Activated CD8-positive, alpha-beta memory T cell treated with anti-CD3 and anti-CD28 coated beads for 1 hour (primary cell): ENCODE measurements around the gene RBM38.
"Not testable (repeated sequence)": the region's sequence is repeated elsewhere in the genome, so short reads cannot be mapped to it uniquely, and the experiment has no call there.

Experiments
- DNase-seq, 2 donors: peaks; one replicate each; pipeline ENCODE4 v3.0.0-alpha.2; 2020; ENCODE audit warnings: low read depth in 1 of 2; ENCODE audit errors: extremely low read depth in 1 of 2

The RBM38 gene

GRCh38 chr20:57390604-57391438 is at the start of gene RBM38:
TSS of gene RBM38 (plus strand) at chr20:57391396. CDS start at chr20:57391582, 186 bp downstream.
- DNase-seq, result peak in 1 of 2 donors; percentile 71

- DNase-seq, result no peak
Observed at GRCh38 chr20:57341663-57342062, 49.5 kb upstream of the RBM38 start.

- no peak for DNase-seq
Observed at GRCh38 chr20:57342829-57343228, 48.4 kb upstream of the RBM38 start.

- peak; percentile 28 to 55 for DNase-seq
Observed at GRCh38 chr20:57346477-57346876, 44.7 kb upstream of the RBM38 start.

- no peak for DNase-seq
Observed at GRCh38 chr20:57347393-57347792, 43.8 kb upstream of the RBM38 start.

- DNase-seq, result not testable (repeated sequence)
Observed at GRCh38 chr20:57348200-57348921, 42.8 kb upstream of the RBM38 start.

GRCh38 chr20:57348922-57349574 is 42.1 kb upstream of the RBM38 start:
- DNase-seq, result not testable (repeated sequence)

- DNase-seq, result no peak
Observed at GRCh38 chr20:57350081-57350710, 41.0 kb upstream of the RBM38 start.

GRCh38 chr20:57350726-57351041 is 40.5 kb upstream of the RBM38 start:
- not testable (repeated sequence) for DNase-seq

GRCh38 chr20:57351042-57351783 is 40.0 kb upstream of the RBM38 start, which contains the start of gene RAE1:
TSS of gene RAE1 (plus strand) at chr20:57351255. CDS start at chr20:57354039, 2,784 bp downstream.
- DNase-seq, result peak; percentile 60 to 82

- DNase-seq, result no peak
Observed at GRCh38 chr20:57352305-57352704, 38.9 kb upstream of the RBM38 start.

GRCh38 chr20:57353351-57353750 is 37.8 kb upstream of the RBM38 start:
- DNase-seq, result no peak

GRCh38 chr20:57361517-57361916 is 29.7 kb upstream of the RBM38 start:
- no peak for DNase-seq

- no peak for DNase-seq
Observed at GRCh38 chr20:57364451-57364850, 26.7 kb upstream of the RBM38 start.

- DNase-seq, result no peak
Observed at GRCh38 chr20:57369596-57369995, 21.6 kb upstream of the RBM38 start.

- no peak for DNase-seq
Observed at GRCh38 chr20:57370316-57370715, 20.9 kb upstream of the RBM38 start.

GRCh38 chr20:57371363-57371762 is 19.8 kb upstream of the RBM38 start:
- no peak for DNase-seq

GRCh38 chr20:57372157-57372556 is 19.0 kb upstream of the RBM38 start:
- DNase-seq, result no peak

GRCh38 chr20:57372581-57373350 is 18.4 kb upstream of the RBM38 start:
- DNase-seq, result no peak
